Eye (tissue), 1 donor: ENCODE results near the gene ALDH2.
"Not testable (repeated sequence)": the region's sequence is repeated elsewhere in the genome, so short reads cannot be mapped to it uniquely, and the experiment has no call there.

Experiments
- DNase-seq: peaks from one replicate; pipeline ENCODE4 v3.0.0-alpha.2; 2015

Gene ALDH2

GRCh38 chr12:111759991-111760390 lies 6.7 kb upstream of the ALDH2 start:
- DNase-seq, result peak; percentile 27

GRCh38 chr12:111761099-111761498 lies 5.6 kb upstream of the ALDH2 start:
- no peak for DNase-seq

DNA sequence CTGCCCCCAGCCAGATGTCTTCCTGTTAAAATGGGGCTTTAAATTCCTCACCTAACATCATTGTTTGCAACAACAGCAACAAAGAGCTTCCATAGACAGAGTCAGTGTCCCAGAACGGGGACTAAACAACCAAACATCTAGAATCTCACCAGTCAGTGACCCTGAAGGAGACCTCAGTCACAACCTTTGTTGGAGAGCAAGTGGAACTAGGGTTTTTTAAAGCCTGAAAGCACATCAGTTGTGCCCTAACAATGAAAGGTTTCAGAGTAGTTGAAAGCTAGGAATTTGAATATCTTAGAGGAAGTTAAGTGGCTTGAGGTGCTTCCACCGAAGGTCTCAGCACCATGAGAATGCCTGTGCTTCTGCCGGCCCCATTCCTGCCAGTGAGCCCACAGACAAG lies 5.0 kb upstream of the ALDH2 start:
- no peak for DNase-seq

GRCh38 chr12:111763552-111763951 lies 3.2 kb upstream of the ALDH2 start:
- DNase-seq, result not testable (repeated sequence)

- DNase-seq, result no peak
These were observed 2.5 kb upstream of the ALDH2 start for GRCh38 chr12:111764120-111764821.

DNA sequence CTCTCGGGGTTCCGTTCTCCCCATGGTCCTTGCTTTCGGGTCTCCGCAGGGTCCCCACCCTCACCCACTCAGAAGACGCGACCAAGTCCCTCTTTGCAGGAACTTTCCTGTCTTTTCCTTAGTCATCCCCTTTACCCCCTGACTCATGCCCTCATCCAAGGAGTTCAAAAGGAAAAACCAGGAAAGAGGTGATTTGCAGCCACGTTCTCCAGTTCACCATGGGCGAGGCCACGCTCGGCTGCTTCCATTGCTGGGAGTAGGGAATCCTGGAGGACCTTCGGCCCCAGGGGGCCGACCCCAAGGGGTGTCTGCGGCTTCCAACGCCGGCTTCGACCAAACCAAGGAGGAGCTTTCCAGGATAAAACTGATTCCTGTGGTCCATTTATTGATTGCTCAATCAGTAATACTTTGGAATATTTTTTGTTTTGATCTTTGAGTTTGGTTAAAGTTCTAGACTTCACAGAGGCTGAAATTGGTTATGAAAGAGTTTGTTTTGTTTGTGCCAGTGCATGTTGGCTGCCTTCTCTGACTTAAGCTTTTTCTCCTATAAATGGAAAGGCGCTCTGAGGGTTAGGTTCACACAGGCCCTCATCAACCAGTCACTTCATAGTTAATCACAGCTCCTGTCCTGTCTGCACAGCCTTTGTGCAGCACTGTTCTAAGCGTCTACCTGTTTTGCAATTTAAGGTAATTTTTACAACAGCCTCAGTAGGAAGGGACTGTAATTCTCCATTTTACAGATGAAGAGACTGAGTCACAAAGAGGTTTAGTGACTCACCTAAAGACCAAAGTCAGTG lies 827 bp downstream of the ALDH2 start:
- no peak for DNase-seq

DNA sequence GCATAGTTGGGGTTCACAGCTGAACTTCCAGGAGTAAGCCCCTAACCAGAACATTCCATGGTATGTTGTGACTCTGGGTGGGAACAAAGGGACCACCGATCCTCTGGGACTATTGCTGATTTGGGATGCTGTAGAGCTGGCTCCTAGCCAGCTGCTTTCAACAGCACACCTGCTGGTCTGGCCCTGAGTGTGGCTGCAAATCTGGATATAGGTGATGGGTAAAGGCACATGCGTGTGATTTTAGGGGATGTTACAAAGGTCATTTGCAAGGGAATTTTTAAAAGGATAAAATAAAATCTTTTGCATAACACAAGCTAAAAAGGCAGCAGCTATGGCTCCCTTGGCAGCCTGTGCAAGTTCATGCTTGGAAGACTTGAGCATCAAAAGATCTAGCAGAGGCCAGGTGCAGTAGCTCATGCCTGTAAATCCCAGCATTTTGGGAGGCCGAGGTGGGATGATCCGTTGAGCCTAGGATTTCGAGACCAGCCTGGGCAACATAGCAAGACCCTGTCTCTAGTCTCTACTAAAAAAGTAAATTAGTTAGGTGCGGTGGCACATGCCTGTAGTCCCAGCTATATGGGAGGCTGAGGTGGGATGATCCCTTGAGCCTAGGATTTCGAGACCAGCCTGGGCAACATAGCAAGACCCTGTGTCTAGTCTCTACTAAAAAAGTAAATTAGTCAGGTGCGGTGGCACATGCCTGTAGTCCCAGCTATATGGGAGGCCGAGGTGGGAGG lies 1.6 kb downstream of the ALDH2 start:
- no peak for DNase-seq

- DNase-seq, result no peak
These were observed 2.9 kb downstream of the ALDH2 start for GRCh38 chr12:111769599-111769998.

- peak; percentile 43 for DNase-seq
These were observed 7.2 kb downstream of the ALDH2 start for GRCh38 chr12:111773801-111774551.

GRCh38 chr12:111775205-111776193 lies 8.8 kb downstream of the ALDH2 start:
- DNase-seq, result peak; percentile 58

GRCh38 chr12:111776836-111777344 lies 10.2 kb downstream of the ALDH2 start:
- DNase-seq, result no peak

DNA sequence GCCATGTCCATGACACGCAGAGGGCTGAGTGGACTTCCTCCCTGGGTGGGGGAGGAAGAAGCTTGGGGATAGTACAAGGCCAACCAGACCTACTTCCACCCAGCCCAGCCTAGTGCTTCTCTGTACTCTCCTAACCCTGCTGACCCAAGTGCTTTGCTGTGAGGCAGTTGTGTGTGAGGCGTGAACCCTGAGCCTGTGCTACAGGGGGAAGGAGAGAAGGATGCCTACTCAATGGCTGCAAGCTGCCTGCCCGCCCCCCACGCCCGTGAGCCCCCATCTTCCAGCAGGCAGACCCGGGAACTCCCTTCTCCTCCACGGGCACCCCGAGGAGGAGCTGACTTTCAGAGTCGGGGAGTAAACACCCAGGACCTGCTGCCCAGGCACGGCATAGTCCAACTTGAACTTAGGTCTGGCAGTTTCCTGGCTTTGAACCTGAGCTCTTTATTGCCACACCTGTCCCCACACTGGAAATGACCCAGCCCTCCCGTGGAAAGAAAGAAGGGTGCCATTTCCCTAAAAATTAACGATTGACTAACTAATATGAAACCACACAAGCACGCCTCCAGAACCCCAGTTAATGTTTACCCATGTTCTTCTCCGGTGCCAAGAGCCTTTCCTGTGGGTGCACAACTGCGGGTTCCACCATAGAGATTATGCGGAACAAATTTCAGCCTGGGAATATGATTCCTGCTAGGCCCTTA lies 10.8 kb downstream of the ALDH2 start:
- no peak for DNase-seq

GRCh38 chr12:111780166-111780565 lies 13.4 kb downstream of the ALDH2 start:
- DNase-seq, result no peak

GRCh38 chr12:111780615-111781014 lies 13.9 kb downstream of the ALDH2 start:
- DNase-seq, result no peak

- no peak for DNase-seq
These were observed 14.4 kb downstream of the ALDH2 start for GRCh38 chr12:111781085-111781658.

GRCh38 chr12:111783046-111783445 lies 16.3 kb downstream of the ALDH2 start:
- DNase-seq, result no peak

DNA sequence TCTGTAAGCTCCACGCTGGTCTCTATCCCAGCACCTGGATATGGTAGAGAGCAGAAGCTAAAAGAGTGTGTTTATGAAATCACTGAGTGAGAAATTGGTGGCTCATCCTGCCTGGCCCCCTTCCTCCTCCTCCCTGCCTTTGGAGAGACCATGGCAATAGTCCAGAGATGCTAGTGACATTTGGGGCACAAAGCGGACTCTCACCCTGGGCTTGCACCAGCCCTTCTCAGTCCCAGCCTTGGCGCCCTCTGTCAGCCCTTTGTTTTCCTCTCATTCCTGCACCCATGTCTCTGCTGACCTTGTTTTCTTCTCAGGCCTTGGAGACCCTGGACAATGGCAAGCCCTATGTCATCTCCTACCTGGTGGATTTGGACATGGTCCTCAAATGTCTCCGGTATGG lies 18.2 kb downstream of the ALDH2 start:
- DNase-seq, result no peak

- no peak for DNase-seq
These were observed 18.9 kb downstream of the ALDH2 start for GRCh38 chr12:111785651-111786050.

GRCh38 chr12:111788178-111788654 lies 21.5 kb downstream of the ALDH2 start:
- no peak for DNase-seq

GRCh38 chr12:111789779-111790178 lies 23.0 kb downstream of the ALDH2 start:
- no peak for DNase-seq
